Esophagus squamous epithelium (tissue), 5 donors: Measurements from ENCODE around the gene KCNMA1. TPM values are rescaled to one million over a fixed set of nuclear protein-coding genes. Genes with fewer than 3 reads are reported as not detected.

Experiments
- DNase-seq: peaks from one replicate; lab custom pipeline; 2025; lab: John Stamatoyannopoulos, UW
- H3K27ac ChIP-seq, 4 donors: fragments of 200-600 bp; sonication (generic); one replicate each; pipeline ENCODE4 v1.5.1; 2016 to 2019; ENCODE audit warnings: mild to moderate bottlenecking in 1 of 4
- H3K27me3 ChIP-seq, 4 donors: fragments of 200-600 bp; sonication (generic); 1 replicate in 3 of 4; 2 replicates in 1 of 4; pipeline versions ENCODE4 v1.5.1 to v1.6.0; 2017 to 2021; ENCODE audit warnings: antibody characterized with exemption in 1 of 4
- H3K36me3 ChIP-seq, 3 donors: fragments of 200-600 bp; sonication (generic); one replicate each; pipeline ENCODE4 v1.5.1; 2016 to 2019
- H3K4me1 ChIP-seq, 3 donors: fragments of 200-600 bp; sonication (generic); one replicate each; pipeline ENCODE4 v1.5.1; 2017 to 2019
- H3K4me3 ChIP-seq, 4 donors: fragments of 200-600 bp; sonication (generic); 1 replicate in 3 of 4; 2 replicates in 1 of 4; pipeline ENCODE4 v1.5.1; 2016 to 2019; ENCODE audit warnings: mild to moderate bottlenecking in 2 of 4, moderate library complexity in 1 of 4
- H3K9me3 ChIP-seq, 3 donors: fragments of 200-600 bp; sonication (generic); one replicate each; pipeline ENCODE4 v1.5.1; 2016 to 2019
- CTCF ChIP-seq, 6 experiments: fragments of 450-650 bp in 4 of 6; fragments of 200-600 bp in 2 of 6; sonication (generic) in 2 of 6; IDR thresholded peaks; one replicate each; pipeline ENCODE4 v1.5.1; 2016 to 2019; ENCODE audit warnings: antibody characterized with exemption in 6 of 6, mild to moderate bottlenecking in 4 of 6, moderate library complexity in 4 of 6
- POLR2A ChIP-seq, 4 donors: fragments of 450-650 bp; IDR thresholded peaks; one replicate each; pipeline ENCODE4 v1.6.1; 2017; ENCODE audit warnings: antibody characterized with exemption in 4 of 4, mild to moderate bottlenecking in 4 of 4, moderate library complexity in 3 of 4
- WGBS, 2 donors: methylation state at CpG; one replicate each; pipeline ENCODE4 v1.1.5; 2018; 5-methylcytosine and 5-hydroxymethylcytosine counted together
- intact Hi-C: fragments of 100-400 bp; cut with DNase I; formaldehyde crosslinking; loops from one replicate; pipeline ENCODE4 v1.15.0; 2022
- total RNA-seq, 4 donors: library from RNA; depleted of rRNA; stranded (reverse); fragments of >200 nt; gene quantifications; one replicate each; pipeline ENCODE4 v1.1.0, GENCODE V29; 2016
- donor health status: DM: yes; HTN: yes; CAD: no.

The KCNMA1 gene
- total RNA-seq, 4 donors from 2014 or later: 7.5 to 74.2 (median 18.0) TPM

- TF ChIP-seq CTCF (IDR thresholded peaks at IDR 0.05): no peak
- TF ChIP-seq POLR2A (IDR thresholded peaks at IDR 0.05): no peak
- H3K4me1 ChIP-seq: peaks cover 0 to 59% (median 16%) of the 10 kb centered on the region in 3 donors
- peaks cover 0 to 7% (median 0%) of the 10 kb centered on the region in 4 donors for H3K27me3 ChIP-seq
- no peak overlapping the region for H3K27ac ChIP-seq
- H3K4me3 ChIP-seq: no peak overlapping the region
- WGBS, 2 donors: 48 to 71% methylated on average over 3 of the region's 3 CpGs
- DNase-seq: no peak
- intact Hi-C loops: loop anchor here (10.0 kb wide), 1 partner anchor 138 kb away; the partner anchor contains the start of gene KCNMA1
- H3K36me3 ChIP-seq: no peaks in the 10 kb centered on the region
- H3K9me3 ChIP-seq: no peaks in the 10 kb centered on the region
Observed at GRCh38 chr10:77496941-77497420, 140.6 kb downstream of the KCNMA1 start.

DNA sequence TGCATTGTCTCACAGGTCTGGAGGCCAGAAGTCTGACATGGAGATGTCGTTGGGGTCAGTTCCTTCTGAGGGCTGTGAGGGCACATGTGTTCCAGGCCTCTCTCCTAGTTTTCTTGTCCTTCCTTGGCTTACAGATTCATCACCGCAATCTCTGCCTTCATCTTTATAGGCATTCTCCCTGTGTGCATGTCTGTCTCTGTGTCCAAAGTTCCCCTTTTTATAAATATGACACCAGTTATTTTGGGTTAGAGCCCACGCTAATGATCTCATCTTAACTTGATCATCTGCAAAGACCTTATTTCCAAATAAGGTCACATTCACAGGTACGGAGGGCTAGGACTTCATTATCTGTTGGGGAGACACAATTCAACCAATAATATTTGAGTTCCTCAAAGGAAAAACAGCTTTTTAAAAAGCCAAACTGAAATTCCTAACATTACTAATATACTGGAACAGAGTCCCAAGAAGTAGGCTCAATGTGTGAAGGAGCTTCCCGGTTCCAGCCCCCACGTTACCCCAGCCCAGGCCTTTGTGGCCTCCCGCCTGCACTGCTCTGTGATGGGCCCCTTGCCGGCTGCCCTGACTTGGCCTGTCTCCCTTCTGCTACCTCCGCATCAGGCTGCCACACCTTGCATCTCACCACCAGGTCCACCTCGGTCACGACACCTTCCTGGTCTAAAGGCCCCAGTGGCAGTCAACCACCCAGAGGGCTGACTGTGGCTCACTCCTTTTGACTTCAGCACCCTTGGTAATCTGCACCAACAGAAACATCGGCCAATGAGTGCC, 142.7 kb downstream of the KCNMA1 start:
- Histone ChIP-seq H3K27me3 (peaks cover 0 to 7% (median 0%) of the 10 kb centered on the region in 4 donors), H3K4me1 (peaks cover 0 to 49% (median 16%) of the 10 kb centered on the region in 3 donors), H3K9me3 (no peaks in the 10 kb centered on the region), H3K36me3 (no peaks in the 10 kb centered on the region), H3K27ac (no peak overlapping the region), H3K4me3 (no peak overlapping the region)
- WGBS, 2 donors: 87% methylated on average over 11 to 12 of the region's 12 CpGs
- intact Hi-C loops: loop anchor here (10.0 kb wide), 1 partner anchor 140 kb away; the partner anchor contains the start of gene KCNMA1
- DNase-seq: no peak
- no peak for TF ChIP-seq CTCF (IDR thresholded peaks at IDR 0.05)
- TF ChIP-seq POLR2A (IDR thresholded peaks at IDR 0.05): no peak

- H3K4me1 ChIP-seq: peaks cover 0 to 49% (median 16%) of the 10 kb centered on the region in 3 donors
- TF ChIP-seq POLR2A (IDR thresholded peaks at IDR 0.05) (no peak), CTCF (IDR thresholded peaks at IDR 0.05) (peak in 2 of 6 experiments; percentile 7 to 18)
- H3K9me3 ChIP-seq: no peaks in the 10 kb centered on the region
- intact Hi-C loops: loop anchor here (10.0 kb wide), 1 partner anchor 140 kb away; the partner anchor contains the start of gene KCNMA1
- H3K4me3 ChIP-seq: no peak overlapping the region
- no peak for DNase-seq
- peaks cover 0 to 7% (median 0%) of the 10 kb centered on the region in 4 donors for H3K27me3 ChIP-seq
- H3K36me3 ChIP-seq: no peaks in the 10 kb centered on the region
- WGBS, 2 donors: 54 to 85% methylated on average over 3 to 5 of the region's 6 CpGs
- no peak overlapping the region for H3K27ac ChIP-seq
Observed at GRCh38 chr10:77494327-77494726, 143.3 kb downstream of the KCNMA1 start.

- Histone ChIP-seq H3K36me3 (no peaks in the 10 kb centered on the region), H3K9me3 (no peaks in the 10 kb centered on the region), H3K27ac (no peak overlapping the region), H3K27me3 (peaks cover 0 to 7% (median 0%) of the 10 kb centered on the region in 4 donors), H3K4me1 (peaks cover 0 to 47% (median 14%) of the 10 kb centered on the region in 3 donors), H3K4me3 (no peak overlapping the region)
- WGBS, 2 donors: 36 to 58% methylated on average over 6 to 8 of the region's 8 CpGs
- TF ChIP-seq CTCF (IDR thresholded peaks at IDR 0.05) (no peak), POLR2A (IDR thresholded peaks at IDR 0.05) (no peak)
- DNase-seq: no peak
- intact Hi-C loops: loop anchor here (10.0 kb wide), 1 partner anchor 141 kb away; the partner anchor contains the start of gene KCNMA1
Observed at GRCh38 chr10:77493851-77494261, 143.8 kb downstream of the KCNMA1 start.
